Measurements from ENCODE around the gene FAM221B.

FAM221B gene, protein sequence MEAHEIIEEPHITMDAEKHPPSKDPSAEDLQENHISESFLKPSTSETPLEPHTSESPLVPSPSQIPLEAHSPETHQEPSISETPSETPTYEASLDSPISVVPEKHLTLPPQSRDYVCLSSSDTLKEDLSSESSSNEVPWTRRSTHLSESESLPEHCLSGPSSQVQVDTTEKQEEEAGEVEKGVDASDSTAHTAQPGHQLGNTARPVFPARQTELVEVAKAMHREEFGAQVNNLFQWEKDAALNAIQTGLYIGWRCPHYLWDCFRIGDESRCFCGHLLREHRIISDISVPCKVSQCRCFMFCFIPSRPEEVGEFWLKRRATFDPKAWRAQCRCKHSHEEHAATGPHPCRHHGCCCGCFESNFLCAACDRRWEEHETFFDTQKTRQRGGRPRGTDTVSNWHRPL

DNA sequence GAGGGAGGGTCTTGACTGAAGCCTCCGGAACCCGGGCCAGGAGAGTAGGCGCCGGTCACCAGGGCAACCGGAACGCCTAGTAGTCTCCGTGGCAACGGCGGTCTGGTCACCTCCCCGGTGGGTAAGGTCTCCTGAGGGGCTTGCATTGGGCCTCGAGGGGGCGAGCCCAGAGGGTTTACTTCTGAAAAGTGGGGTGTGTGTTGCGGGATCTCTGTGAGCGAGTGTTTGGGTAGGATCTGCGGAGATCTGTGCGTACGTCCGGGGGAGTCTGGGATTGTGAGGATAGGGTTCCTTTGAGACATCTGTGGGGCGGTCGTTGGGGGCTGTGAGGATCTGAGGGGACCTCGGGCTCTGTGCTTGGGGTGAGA is at the start of gene FAM221B:
TSS of gene FAM221B (minus strand) at position 17 of the 368 bp plus-strand sequence. CDS start 2,571 bp downstream, outside the sequence.
- DNase-seq, result peak in 1 of 2 donors; percentile 6

DNA sequence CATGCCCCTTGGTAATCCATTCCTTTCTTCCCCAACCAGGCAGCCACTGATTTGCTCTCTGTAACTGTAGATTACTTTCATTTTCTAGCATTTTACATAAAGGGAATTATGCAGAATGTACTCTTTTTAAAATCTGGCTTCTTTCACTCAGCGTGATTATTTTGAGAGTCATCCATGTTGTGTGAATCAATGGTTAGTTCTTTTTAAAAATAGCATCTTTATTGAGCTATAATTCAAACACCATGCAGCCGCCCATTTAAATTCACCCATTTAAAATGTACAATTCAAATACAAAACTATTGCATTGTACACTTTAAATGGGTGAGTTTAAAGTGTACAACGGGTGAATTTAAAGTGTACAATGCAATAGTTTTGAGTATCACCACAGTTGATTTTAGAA is 44.0 kb upstream of the FAM221B start:
- DNase-seq, result no peak

DNA sequence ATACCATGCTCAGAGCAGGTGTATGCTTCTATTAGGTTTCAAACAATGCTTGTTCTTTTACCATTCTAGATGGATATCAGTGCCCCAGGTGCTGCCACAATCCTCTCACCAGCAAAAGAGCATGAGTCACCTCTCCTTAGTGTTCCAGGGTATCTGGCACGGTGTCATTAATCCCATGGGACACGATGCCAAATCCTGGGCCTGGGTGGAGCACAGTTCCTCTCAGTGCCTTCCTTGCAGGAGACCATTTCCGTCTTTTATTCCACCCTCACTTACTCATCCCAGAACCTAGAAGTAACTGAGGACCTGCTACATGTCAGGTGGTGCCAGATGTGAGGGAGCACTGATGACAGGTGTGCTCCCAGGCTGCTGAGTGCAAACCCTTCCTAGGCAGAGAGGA is 43.0 kb upstream of the FAM221B start:
- no peak for DNase-seq

DNA sequence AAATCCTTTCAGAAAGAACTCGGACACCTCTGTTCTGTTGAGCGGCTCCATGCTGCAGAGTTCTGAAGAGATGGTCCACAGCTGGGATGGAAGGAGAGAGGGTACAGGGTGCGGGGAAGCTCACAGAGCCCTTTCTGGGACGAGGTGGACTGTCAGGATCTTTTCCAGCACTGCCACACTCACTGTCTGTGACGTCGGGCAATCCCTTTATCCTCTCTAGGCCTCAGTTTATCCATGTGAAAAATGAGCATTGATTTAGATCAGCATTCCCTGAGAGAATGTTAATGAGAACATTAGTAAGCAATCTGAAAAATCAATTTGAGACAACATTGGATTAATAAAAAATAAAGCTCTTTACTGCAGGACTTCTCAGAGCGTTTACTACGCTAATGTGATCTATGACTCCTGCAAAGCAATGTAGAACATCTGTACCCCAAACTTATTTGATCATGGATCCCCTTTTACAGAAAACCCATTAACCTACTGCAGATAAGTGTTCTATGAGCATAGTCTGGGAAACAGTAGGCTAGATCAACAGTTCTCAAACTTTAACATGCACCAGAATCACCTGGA is 41.9 kb upstream of the FAM221B start, which contains the start of gene OR13J1:
TSS of gene OR13J1 (minus strand) at position 51 of the 573 bp plus-strand sequence. CDS start at position 51, 0 bp downstream.
- DNase-seq, result no peak

DNA sequence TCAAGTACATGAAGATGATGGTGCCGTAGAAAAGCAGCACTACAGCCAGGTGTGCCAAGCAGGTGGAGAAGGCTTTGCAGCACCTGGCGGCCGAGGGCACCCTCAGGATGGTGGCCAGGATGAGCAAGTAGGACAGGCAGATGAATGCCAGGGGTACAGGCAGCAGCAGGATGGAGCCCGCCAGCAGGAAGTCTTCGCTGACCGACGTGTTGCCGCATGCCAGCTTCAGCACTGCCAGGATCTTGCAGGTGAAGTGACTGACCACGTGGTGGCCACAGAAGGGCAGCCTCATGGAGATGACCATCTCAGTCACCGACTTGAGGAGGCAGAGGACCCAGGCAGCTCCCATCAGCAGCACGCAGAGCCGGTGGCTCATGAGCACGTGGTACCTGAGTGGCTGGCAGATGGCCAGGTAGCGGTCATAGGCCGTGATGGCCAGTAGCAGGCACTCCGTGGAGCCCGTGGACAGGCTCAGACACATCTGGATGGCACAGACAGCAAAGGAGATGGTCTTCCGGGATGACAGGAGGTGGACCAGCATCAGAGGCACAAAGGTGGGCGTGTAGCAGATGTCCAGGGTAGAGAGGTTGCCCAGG is 41.2 kb upstream of the FAM221B start:
- DNase-seq, result no peak

DNA sequence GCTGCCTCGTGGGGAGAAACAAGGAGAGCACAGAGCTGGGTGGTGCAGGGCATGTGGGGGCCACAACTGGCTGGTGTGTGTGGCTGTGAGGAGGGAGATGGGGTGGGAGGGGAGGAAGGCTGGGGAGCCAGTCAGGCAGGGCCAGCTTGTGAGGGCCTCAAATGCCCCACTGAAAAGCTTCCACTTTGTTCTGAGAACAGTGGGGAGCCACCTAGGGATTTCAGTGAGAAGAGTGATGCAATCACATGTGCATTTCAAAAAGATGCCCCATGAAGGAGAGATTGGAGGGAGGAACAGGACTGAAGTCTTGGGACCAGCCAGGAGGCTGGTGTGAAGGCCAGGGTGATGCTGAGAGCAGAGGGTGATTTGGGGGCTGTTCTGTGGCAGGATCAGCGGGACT is 40.4 kb upstream of the FAM221B start:
- no peak for DNase-seq

DNA sequence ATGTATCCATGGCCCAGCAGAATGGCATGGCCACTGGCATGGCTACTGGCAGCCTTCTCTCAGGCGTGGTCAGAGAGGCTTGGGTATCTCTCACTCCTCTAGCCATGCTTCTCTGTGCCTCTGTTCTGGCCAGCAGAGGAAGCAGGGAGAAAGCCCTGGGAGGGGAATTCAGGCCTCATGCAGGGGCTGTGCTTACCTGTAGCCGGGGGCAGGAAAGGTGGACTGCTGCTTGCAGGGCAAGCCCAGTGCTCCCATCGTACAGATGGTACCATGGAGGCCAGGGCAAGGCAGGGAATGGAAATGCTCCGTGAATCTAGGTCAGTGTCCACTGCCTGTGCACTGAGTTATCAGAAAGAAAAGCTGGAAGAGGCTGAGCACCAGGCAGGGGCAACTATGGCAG is 39.0 kb upstream of the FAM221B start:
- no peak for DNase-seq

DNA sequence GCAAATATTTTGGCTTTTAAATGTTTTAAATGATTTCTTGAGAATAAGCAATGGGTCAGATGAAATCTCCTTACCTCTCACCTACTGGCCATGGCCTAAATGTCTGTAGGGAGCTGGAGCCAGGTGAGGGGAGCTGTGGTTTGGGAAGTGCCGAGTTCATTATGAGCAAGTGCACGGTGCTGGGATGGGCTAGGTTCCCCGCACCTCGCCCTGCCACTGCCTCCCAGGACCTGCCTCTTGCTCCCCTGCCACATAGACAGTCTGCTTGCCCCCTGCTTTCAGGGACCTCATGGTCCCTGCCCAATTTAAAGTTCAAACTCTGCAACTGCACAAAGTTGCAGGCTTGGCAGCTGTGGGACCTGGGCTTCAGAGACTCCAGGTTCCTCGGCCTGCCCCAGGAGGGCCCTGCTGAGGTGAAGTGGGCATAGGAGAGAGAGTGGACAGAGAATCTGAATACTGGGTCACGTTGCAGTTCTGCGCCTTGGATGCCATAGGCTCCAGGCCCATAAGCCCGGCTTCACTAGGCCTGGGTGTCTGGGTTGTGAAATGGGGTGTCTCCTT is 36.2 kb upstream of the FAM221B start:
- no peak for DNase-seq

DNA sequence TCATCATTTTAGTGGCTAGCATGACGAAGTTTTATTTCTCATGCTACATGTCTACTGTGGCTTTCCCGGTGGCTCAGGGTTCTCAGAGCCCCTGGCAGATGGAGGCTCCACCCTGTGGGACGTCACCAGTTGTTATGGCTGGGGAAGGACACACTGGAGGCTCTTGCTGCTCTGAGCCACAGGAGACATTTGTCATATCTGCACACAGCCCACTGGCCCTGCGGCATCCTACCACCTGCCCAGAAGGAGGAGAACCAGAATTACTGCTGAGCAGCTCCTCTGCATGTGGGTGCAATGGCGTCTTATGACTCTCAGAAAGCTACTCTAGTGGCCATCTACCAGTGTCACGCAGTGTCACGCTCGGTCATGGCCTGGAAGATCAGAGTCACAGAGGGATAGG is 35.1 kb upstream of the FAM221B start:
- no peak for DNase-seq

DNA sequence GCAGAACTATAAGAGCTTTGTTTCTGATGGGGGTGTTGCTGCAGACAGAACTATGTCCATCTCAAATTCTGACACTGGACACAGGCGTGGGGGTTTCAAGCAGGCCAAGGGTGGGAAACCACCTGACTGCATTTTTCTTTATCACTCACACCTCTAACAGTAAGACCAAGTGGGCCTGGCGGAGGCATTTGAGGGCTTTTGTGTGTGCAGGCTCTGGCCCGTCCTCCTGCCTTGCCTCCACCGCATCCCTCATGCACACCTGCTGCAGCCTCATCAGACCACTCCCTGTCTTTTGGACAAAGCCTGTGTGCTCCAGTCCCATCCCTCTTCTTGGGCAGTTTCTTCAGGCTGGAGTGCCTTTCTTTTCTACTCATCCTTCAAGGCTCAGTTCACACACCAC is 33.8 kb upstream of the FAM221B start:
- DNase-seq, result no peak

DNA sequence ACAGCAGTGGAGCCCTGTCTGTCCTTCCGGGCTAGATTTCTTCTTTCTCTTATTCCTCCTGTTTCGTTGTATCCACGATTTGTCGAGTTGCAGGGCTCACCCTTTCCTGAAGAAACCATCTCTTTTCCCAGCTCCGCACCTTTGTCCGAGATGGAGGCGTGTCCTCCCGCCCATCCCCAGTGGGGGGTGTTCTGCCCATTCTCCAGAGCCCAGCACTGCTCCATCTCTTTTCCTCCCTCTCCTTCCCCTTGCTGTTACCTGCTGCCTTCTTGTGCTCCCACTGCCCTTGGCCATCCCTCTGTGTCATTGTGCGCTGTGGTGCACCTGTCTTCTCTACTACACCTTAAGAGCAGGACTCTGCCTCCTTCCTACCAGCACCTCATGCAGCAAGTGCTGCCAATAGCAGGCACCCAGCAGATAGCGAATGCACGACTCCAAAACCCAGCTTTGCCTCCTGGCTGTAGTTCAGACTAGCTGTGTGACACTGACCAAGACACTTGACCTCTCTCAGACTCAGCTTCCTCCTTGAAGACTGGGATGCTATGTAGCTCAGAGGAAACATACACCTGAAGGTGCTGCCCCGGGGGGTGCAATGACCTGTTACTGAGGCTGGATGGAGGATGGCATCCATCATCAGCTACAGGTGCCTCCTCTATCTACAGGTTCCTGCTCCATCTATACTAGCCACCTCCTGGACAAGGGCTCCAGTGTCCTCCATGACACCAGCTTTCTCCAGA is 32.8 kb upstream of the FAM221B start:
- no peak for DNase-seq

DNA sequence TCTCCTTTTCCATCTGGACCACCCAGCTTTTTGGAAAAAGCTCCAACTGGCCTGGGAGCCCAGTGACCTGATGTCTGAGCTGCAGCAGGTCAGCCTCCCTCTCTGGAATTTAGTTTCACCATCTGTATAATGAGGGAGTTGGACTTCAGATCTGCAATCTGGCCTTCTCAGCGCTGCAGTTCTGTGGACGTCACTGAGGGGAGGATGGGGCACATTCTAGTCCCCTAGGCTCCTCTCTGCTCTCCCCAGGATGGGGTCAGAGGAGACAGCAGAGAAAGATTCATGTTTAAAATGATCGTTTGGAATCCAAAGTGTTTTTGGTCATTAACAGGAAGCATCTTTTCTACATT is 31.4 kb upstream of the FAM221B start:
- DNase-seq, result no peak

DNA sequence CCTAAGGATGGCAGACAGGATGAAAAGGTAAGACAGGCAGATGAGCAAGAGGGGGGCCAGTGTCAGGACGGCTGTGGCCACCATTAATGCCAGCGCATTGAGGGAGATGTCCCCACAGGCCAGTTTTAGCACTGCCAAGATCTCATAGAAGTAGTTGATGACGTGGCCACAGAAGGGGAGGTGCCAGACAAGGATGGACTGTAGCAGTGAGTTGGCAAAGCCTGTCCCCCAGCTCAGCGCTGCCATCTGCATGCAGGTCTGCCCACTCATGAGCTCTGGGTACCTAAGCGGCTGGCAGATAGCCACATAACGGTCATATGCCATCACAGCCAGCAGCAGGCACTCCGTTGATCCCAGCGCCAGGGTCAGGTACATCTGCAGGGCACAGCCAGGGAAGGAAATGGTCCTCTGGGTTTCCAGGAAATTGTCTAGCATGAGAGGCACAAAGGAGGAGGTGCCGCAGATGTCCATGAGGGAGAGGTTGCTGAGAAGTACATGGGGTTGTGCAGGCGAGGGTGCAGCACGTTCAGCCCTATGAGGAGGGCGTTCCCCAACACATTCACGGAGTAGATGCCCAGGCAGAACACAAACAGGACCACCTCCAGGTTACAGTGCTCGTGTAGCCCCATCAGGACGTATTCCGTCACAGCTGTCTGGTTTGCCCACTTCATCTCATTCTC is 30.9 kb upstream of the FAM221B start:
- peak; percentile 13 to 47 for DNase-seq

DNA sequence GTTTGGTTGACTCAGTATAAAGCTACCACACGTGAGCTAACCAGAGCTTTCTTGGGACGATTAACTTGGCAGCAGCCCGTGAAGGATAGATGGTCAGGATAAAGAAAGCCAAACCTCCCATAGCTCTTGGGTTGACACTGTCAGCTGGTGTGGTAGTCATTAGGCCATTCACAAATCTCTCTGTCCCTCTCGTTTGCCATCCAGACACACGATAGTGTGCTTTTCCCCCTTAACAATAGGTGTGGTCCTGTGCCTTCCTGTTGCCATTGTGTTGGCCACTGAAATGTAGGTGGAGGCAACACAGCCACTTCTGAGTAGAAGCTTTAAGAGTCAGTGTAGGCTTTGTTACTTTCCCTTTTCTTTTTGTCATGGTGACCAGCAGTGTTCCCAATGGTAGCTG is 29.9 kb upstream of the FAM221B start:
- no peak for DNase-seq

DNA sequence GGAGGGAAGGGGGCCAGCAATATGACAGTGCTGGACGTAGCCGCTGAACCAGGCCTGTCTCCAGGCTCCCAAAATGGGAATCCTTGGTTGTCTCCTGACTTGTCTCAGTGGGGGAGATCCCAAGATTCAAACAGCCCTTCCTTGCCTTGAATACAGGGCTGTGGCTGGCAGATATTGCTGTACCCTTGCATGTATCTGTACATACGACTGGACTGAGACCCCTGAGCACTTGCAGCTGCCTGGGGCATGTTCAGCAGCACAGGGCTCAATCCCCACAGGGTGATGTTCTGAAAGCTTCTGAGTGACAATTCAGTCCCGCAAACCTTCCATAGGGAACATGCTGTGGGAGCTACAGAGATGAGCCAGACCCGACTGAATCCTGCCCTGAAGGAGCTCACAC is 28.4 kb upstream of the FAM221B start:
- DNase-seq, result no peak

DNA sequence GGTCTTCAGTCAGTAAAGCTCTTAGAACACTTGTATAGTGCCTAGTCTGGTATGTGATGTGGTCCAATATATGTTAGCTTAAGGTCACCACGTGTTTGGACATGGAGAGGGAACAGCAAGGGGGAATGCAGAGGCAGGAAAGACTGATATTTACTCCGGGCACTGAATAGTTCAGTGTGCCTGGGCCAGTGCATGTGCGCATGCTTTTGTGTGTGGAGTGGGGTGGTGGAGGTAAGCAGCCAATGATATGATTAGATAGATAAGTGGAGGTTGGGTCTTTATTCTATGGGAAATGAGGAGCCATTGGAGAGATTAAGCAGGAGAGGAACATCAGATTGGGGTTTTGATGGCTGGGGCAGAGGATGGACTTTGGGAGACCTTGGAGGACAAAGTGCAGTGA is 27.7 kb upstream of the FAM221B start:
- no peak for DNase-seq

DNA sequence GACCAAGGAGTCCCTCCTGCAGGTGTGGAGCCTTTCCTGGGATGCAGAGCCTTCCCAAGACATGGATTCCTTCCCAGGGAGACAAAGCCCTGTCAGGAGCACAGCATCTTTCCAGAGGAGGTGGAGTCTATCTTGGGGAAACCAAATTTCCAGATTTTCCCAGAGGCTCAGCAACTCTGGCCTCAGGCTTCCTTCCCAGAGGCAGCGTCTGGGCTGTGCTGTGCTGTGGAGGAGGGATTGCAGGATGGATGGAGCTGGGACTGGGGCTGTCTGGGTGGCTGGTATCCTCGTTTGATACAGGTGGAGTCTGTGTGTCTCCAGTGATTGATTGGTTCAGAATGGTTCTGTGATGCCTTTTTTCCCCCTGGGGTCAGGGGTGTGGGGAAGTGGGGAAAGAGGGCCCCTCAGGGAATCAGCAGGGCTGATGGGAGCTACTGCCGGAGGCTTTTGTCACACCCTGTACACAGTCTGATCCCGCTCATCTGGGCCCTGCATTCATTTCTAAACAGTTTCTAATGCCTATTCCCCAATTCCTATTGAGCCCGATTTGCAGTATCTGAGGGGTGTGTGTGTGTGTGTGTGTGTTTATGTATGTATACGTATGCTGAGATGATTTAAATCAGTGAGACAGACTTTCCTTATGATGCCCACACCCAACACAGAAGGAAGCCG is 25.7 kb upstream of the FAM221B start:
- no peak for DNase-seq

DNA sequence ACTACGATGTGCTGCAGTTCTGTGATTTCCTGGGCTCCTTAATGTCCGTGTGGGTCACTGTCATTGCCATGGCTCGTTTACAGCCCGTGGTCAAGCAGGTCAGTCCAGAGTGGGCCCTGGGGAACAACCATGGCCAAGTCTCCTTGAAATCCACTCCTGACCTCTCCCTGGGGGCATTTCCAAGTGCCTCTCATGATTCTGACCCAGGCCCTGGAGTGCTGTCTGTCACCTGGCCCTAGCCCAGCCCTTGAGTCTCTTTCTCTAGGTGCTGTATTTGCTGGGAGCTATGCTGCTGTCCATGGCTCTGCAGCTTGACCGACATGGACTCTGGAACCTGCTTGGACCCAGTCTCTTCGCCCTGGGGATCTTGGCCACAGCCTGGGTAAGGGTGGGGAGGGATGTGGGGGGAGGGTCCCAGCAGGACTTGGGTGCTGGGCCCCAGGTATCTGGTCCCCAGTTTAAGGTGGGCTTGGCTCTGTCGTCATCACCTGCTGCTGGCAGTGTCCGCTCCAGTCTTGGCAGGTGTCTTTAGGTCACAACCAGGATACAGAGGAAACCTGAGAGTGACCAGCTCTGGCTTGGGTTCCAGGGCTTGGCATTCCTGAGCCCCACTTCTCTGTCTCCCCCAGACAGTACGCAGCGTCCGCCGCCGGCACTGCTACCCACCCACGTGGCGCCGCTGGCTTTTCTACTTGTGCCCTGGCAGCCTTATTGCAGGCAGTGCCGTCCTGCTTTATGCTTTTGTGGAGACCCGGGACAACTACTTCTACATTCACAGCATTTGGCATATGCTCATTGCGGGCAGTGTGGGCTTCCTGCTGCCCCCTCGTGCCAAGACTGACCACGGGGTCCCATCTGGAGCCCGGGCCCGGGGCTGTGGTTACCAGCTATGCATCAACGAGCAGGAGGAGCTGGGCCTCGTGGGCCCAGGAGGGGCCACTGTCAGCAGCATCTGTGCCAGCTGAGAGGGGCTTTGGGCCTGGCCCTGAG is 24.6 kb upstream of the FAM221B start:
- DNase-seq, result no peak

DNA sequence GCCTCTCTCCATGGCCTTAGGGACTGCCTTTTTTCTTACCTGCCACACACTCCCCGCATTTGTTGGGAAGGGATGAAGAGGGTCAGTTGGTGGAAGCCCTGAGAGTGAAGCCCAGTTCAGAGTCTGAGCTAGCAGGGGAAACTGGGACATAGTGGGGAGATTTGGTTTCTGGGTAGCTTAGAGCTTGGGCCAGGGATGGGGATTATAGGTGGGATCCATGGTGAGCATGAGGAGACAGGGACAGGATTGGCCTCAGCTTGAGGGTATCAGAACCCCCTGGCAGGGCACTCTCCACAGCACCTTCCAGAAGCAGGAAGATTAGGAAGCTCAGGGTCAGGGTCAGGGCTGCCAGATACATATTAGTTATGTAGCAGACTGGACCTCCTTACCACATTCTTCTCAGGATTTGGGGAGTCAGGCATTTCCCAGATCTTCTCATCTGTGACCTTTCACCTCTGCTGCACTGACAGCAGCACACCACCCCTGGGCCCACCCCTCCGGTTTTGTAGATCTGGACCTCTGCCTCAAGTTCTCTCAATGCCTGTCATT is 23.8 kb upstream of the FAM221B start:
- DNase-seq, result no peak

DNA sequence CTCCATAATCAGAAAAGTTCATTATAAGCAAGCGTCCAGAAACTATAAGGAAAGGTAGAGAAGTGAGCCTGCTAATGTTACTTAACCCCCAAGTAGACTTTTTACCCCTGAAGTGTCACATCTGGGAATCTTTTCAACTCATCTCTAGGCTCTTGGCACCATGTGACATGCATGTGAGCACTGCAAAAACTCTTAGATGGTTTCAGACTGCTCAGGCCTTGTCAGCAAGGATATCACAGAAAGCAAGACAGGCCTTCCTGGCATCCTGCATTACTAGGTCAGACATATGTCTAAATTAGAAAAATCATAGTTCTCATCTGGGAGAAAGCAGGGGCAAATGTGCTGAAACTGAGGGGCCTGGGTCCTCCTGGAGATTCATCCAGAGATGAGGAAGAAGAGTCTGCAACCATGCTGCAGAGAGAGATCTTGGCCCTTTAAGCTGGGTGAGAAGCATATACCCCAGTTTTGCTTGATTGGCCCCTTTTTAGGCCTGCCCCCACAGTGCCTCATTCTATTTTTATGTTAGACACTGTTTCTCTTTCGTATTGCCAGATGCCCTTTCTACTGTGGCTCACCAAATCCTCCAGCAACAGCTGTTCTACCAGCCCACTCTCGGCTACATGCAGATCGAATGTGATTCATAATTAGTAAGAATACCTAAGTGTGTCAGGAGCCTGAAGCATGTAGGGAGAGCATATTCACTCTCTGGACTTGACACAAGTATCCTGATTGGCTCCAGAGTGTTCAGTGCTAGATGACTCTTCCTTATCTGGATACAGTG is 19.4 kb upstream of the FAM221B start:
- no peak for DNase-seq
